ENCODE results near the gene CCDC102A.

Gene CCDC102A

DNA sequence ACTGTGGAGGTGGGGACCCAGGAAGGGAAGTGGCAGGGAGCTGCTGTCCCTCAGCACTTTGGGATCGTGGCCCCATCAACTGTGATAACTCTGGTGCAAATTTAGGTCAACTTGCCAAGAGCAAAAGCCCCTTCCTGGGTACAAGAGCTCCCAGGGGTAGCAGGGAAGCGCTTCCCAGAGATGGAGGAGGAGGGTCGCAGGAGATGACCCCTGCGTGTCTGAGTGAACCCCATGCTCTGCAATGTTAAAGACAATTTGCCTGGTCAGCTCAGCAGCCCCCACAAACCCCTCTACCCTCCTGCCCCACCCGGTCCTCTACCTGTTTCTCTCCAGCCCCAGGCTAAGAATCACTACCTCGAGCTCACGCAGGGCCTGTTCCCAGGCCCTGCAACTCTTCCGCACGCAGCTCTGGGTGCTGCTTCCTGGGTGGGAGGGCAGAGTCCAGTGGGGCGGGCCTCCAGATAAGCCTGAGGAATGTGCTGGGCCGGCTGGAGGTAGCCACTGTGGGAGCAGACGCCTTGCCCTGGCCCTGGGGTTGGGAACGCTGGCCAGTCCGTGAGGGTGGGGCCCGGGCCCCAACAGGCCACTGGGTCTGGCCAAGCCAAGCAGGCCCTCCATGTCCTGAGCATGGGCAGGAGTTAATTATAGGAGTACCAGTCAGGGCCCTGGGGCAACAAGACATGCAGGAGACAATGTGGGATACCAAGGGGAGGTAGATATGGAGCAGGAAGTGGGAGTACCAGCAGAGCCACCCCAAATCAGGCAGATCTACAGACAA is 56.2 kb downstream of the CCDC102A start:
- peak; percentile 15 for DNase-seq (ENCODE audit: extremely low read depth, low read depth)

DNA sequence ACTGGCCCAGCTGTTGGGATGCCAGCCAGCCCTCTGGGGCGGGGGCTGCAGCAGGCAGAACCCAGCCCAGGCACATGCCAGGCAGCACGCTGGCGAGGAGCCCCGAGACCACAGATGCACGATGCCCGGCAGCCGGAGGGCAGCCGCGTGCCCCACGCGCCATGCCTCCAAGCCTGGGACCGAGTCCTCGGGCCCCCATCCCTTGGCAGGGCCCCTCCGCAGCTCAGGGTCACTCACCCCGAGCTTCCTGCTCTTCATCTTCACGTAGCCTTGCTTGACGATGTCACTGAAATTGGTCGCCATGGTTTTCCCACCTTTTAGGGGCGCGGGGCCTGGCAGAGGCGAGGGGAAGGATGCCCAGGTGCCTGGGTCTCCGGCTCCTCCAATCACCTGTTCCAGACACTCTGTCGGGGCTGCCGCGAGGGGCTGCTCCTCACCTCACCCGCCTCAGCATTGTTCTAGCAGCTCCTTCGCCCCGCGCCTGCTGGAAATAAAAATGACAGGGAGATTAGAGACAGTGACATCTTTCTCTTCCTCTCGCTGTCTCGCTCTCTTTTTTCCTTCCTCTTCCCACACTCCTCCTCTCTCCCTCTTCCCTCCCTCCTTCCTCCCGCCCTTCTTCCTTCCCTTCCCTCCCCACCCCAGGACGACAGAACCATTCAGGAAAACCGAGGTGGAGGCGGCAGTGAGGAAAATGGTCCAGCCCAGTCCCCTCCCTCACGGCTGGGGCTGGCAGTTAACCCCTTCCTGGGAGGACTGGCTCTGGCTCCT is 57.0 kb downstream of the CCDC102A start:
- peak; percentile 27 for DNase-seq (ENCODE audit: extremely low read depth, low read depth)
- TF ChIP-seq, protein P1, sequence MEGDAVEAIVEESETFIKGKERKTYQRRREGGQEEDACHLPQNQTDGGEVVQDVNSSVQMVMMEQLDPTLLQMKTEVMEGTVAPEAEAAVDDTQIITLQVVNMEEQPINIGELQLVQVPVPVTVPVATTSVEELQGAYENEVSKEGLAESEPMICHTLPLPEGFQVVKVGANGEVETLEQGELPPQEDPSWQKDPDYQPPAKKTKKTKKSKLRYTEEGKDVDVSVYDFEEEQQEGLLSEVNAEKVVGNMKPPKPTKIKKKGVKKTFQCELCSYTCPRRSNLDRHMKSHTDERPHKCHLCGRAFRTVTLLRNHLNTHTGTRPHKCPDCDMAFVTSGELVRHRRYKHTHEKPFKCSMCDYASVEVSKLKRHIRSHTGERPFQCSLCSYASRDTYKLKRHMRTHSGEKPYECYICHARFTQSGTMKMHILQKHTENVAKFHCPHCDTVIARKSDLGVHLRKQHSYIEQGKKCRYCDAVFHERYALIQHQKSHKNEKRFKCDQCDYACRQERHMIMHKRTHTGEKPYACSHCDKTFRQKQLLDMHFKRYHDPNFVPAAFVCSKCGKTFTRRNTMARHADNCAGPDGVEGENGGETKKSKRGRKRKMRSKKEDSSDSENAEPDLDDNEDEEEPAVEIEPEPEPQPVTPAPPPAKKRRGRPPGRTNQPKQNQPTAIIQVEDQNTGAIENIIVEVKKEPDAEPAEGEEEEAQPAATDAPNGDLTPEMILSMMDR (IDR thresholded peaks at IDR 0.05; ENCODE audit: low read depth, low read length) = no peak

More for the DNA sequence above, 56.2 kb downstream of the CCDC102A start:
- TF ChIP-seq, protein P1 (IDR thresholded peaks at IDR 0.05; ENCODE audit: low read depth, low read length) = no peak

- TF ChIP-seq, protein P1 (IDR thresholded peaks at IDR 0.05; ENCODE audit: low read depth, low read length) = no peak
- no peak for DNase-seq (ENCODE audit: extremely low read depth, low read depth)
These were observed 57.8 kb downstream of the CCDC102A start for GRCh38 chr16:57478396-57479204.

- DNase-seq (ENCODE audit: extremely low read depth, low read depth) = no peak
- TF ChIP-seq, protein P1 (IDR thresholded peaks at IDR 0.05; ENCODE audit: low read depth, low read length) = no peak
These were observed 58.7 kb downstream of the CCDC102A start for GRCh38 chr16:57477531-57478202.

DNA sequence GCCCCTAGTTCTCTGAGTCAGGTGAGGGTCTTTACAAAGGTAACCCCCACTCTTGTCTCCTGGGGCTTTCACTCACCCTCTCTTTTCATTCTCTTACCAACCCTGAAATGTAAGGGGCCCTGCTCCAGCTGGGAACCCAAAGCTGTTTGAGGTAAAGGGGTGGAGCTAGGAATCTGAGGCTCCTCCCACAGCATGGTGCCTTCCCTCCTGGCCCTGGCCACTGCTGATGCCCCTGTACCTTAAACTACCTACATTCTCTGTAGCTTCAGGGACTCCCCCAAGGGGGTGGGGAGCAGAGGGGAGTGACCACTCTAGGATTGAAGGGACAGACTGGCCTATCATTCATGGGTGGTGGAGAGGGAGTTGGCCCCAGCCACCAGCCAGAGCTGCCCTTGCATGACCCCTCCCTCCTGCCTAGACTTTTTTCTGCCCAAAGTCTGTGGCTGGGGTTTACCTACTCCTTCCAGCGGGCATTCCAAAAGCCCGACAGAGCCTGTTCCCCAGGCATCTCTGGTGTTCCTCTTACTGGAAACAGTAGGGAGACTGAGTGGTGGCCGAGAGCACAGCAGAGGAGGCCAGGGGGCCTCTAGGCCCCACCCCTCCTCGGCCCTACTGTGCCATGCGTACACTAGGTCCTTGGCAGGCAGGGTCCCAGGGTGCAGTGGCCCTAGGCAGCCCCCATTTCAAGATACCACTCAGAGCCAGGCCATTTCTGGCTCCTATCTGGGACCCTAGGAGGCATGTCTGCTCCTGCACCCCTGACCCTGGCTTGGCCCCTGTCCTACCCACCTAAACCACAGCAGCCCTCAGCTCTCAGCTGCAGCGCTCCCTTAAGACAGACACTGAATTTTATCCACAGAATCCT is 59.6 kb downstream of the CCDC102A start:
- TF ChIP-seq, protein P1 (IDR thresholded peaks at IDR 0.05; ENCODE audit: low read depth, low read length) = no peak
- DNase-seq (ENCODE audit: extremely low read depth, low read depth) = no peak

DNA sequence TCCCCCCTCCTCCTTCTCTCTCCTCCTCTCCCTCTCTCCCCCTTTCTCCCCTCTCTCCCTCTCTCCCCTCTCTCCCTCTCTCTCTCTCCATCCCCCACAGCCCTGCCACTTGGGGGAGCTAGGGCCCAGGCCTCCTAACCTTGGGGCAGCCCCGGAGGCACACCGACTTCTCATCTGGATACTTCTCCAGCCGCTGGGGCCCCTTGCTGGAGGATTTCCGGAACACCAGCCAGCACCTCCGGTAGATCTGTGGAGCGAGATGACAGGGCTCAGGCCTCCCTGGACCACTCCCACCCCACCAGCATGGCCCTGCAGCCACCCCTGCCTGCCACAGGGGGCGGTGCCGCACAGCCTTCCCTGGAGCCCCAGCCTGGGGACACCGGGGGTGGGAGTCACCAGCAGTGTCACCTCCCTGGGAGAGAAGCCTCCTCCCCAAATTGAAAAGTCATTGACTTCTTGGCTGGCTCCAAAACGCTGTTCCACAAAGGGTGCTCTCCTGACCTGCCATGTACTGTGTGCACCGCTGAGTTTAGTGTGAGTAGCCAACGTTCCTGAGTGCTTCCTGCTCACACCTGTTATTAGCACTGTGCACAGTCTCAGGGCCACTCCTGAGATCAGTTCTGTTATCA is 60.5 kb downstream of the CCDC102A start:
- TF ChIP-seq, protein P1 (IDR thresholded peaks at IDR 0.05; ENCODE audit: low read depth, low read length) = no peak; the same call in none of the 2 replicates
- DNase-seq (ENCODE audit: extremely low read depth, low read depth) = no peak

Measured in AG09319 (cell line).